GM18858 (cell line): ENCODE results near the gene GLIPR1.
"Not testable (repeated sequence)": the region's sequence is repeated elsewhere in the genome, so short reads cannot be mapped to it uniquely, and the experiment has no call there.

Experiments
- ATAC-seq: cut with Tn5 transposase; IDR thresholded peaks from one replicate; pipeline ENCODE4 v1.9.1; 2021; ENCODE audit not compliant: unreplicated experiment

GLIPR1 gene

DNA sequence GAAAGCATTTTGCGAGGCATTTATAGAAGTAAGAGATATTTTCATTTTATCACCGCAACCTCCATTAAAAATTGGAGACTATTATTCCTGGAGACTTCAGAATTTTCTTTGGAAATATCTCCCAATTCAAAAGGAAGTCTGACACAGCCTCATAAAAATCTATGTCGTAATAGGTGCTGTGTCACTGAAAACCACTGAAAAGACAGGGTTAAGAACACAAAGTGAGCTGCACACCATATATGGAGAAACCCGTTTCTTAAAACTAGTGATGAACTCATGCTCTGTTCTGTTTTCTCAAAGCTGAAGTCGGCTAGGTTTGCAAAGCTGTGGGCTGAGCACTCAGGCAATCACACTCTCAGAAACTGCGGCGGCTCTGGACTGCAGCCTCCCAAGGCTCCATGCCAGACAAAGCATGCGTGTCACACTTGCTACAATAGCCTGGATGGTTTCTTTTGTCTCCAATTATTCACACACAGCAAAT, at the start of gene GLIPR1:
Gene GLIPR1, plus strand, starts transcription at position 287 of the 481 bp plus-strand sequence. Its CDS starts 126 bp downstream, at position 413.
- ATAC-seq: peak; percentile 83

DNA sequence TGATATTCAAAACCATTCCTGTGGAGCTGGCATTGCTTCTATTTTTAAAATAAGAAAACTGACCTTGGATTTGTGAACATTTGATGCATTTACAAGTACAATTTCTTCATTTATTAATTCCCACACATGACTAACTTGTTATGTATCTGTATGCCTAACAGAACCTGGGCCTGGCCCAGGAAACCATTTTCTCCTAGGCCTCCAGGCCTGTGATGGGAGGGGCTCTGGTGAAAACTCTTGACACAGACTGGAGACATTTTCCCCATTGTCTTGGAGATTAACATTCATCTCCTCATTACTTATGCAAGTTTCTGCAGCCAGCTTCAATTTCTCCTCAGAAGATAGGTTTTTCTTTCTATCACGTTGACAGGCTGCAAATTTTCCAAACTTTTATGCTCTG, 47.6 kb upstream of the GLIPR1 start:
- no peak for ATAC-seq

DNA sequence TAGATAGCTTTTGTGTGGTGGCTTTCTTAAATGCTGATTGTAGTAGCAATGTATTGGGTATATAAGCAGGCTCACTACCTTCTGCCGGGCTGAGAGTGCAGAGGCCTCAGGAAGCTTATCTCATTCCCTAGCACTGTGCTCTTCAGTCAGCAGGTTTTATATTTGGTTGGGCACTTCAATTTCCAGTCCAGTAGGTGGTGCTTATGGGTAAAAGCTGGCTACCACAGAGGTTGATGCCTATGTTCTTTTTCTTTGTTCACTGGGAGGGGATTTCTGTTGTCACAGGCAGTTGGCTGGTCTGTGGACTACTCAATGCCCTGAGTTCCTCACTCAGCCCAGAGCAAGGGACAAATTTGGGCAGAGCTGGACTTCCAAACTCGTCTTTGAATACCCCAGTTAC, 43.0 kb upstream of the GLIPR1 start:
- peak; percentile 58 for ATAC-seq

DNA sequence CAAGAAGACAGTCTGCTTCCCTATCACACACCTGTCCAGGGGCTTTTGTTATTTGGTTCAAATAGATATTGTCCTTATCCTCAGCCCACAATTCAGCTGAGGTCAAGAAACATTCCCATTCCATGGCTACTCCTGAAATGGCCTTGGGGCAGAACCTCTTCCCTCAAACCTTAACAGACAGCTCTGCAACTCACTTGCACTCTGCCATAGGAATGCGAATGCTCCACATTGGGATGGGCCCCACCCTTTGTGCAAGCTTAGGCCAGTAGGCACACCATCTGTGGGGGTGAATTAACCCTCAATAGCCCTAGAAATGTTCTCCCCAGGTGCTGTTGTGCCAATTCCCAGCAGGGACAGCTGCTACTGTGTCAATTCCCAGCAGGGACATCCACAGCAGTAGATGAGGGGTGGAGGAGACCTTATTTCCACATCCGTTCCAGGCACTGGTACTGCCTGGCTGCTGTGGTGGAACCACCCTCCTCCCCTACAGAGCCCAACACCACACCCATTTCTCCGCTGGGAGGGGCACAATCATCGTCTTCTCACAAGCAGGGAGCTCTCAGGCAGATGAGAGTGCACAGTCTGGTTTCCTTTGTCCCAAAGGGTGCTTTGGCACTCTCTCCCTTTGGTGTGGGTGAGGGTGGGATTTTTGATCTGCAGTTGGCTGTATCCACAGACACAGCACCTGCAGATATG, 42.3 kb upstream of the GLIPR1 start:
- ATAC-seq: no peak

DNA sequence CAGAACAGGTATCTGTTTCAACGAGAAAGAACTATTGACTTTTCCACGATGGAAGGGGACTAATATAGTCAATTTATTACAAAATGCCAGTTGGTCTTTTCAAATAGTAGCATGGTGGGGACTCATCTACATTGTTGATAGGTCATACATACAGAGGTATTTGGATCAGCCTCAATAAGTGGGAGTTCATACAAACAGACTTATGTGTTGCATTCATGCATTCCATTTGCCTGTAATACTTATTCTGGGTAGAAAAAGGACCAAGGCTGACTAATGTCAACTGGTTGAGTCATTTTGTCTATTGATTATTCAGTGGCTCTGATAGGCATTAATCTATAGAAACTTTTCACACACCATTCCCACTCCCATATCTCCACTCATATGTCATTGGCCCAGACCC, 41.5 kb upstream of the GLIPR1 start:
- ATAC-seq: no peak

DNA sequence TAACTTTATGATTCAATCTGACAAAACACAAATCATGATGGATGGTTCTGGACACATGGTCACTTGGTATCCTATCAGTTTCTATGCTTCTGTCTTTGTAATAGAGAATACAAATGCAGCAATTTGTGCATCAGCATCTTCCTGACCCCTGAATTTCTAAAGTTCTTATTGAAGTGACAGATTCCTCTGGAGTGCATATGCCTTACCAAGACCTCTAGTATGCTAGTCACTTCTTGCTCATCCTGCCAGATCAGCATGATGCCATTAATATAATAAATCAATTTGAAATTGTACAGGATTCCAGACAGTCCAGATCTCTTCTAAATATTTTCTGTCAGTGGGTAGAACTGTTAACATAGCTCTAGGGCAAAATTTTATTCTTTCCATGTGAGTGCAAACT, 40.6 kb upstream of the GLIPR1 start:
- ATAC-seq: no peak

DNA sequence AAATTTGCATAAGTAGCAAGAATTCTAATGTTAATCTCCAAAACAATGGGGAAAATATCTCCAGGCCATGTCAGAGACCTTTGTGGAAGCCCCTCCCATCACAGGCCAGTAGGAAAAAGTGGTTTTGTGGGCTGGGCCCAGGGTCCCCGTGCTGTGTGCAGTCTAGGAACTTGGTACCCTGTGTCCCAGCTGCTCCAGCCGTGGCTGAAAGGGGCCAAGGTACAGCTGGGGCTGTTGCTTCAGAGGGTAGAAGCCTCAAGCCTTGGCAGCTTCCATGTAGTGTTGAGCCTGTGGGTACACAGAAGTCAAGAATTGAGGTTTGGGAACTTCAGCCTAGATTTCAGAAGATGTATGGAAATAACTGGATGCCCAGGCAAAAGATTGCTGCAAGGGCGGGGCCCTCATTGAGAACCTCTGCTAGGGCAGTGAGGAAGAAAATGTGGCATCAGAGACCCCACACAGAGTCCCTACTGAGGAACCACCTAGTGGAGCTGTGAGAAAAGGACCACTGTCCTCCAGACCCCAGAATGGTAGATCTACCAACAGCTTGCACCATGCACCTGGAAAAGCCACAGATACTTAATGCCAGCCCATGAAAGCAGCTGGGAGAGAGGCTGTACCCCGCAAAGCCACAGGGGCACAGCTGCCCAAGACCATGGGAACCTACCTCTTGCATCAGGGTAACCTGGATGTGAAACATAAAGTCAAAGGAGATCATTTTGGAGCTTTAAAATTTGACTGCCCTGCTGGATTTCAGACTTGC, 38.7 kb upstream of the GLIPR1 start:
- ATAC-seq: not testable (repeated sequence)

DNA sequence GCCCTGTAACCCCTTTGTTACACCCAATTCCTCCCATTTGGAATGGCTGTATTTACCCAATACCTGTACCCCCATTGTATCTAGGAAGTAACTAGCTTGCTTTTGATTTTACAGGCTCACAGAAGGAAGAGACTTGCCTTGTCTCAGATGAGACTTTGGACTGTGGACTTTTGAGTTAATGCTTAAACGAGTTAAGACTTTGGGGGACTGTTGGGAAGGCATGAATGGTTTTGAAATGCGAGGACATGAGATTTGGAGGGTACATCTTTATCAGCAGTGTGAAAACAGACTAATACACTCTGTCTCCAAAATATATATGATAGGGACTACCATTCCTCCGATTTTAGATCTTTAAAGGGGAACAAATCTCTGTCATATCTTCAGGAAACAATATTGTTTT, 38.1 kb upstream of the GLIPR1 start:
- ATAC-seq: not testable (repeated sequence)

DNA sequence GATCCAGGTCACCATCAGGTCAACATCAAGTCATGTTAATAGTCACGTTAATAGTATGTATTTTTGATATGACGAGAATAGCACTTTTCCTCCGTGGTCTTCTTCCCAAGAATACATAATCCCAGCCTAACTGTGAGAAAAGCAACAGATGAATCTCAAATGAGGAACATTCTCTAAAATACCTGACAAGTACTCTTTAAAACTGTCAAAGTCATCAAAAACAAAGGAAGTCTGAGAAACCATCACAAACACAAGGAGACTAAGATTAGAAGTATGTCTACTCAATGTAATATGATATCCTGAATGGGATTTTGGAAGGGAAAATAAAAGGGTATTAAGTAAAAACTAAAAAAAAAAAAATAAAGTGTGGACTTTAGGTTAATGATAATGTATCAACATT, 36.8 kb upstream of the GLIPR1 start:
- ATAC-seq: no peak

DNA sequence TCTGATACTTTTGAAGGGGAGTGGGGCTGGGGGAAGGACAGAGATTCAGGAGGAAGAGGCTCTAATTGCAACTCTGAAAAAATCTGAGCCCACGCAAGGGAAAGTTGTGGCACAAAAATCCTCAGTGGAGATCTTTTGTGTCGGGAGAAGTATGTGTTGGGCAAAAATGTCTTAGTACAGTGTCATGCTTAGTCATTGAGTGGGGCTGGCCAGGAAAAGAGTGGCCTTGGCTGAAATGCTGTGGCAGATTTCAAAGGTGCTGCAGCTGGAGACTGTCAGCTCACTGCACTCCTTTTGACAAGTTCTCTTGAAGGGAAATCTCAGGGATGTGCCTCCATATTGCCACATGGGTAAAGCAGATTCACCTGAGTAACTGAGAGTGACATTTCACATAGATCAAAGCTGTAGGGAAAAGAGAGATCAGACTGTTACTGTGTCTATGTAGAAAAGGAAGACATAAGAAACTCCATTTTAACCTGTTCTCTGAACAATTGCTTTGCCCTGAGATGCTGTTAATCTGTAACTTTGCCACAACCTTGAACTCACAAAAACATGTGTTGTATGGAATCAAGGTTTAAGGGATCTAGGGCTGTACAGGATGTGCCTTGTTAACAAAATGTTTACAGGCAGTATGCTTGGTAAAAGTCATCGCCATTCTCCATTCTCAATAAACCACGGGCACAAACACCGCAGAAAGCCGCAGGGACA, 36.0 kb upstream of the GLIPR1 start:
- no peak for ATAC-seq

DNA sequence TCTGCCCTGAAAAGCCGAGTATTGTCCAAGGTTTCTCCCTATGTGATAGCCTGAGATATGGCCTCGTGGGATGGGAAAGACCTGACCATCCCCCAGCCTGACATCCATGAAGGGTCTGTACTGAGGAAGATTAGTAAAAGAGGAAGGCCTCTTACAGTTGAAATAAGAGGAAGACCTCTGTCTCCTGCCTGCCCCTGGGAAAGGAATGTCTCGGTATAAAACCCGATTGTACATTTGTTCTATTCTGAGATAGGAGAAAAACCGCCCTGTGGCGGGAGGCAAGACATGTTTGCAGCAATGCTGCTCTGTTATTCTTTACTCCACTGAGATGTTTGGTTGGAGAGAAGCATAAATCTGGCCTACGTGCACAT, 35.4 kb upstream of the GLIPR1 start:
- ATAC-seq: not testable (repeated sequence)

DNA sequence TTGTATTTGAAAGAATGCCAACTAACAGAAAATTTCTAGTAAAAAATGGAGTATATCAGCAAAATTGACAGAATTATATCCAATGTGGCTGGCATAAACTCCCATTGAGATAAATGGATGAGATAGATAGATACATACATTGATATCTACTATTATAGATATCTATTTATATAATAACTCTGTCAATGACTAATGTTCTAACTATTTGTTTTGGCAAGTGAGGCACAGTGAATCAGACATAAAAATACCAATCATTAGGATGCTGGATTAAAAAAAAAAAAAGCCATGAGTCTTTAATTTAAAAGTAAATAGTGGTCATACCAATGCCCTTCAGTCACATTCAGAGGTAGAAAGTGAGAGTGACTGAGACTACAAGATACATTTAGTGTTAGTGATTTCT, 33.7 kb upstream of the GLIPR1 start:
- ATAC-seq: no peak

DNA sequence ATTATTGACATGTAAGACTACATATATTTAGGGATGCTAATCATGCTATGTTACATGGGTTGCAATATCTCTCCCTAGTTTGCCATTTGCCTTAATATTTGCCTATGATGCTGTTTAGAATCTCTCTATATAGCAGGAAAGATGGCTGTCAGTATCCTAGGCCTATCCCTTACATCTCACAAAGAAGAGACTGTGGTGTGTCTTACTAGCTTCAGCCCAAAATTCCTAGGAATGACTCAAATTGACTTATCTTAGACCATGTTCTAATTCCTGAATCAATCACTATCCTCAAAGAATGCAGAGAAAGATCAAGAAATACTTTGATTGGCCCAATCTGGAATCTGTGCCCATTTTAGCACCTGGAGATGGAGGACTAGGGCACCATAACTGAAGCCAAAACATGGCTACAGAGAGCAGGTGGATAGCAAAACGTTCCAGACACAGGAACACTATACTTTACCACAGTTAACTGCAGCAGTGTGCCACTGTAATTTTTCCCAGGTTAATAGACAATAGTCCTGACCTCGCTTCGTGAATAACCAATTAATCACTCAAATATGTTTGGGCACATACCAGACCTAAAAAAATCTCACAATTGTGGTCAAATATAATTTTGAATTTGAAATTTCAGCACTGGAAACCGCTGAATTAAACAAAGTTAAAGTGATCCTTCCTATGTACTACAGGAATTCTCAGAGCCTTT, 32.7 kb upstream of the GLIPR1 start:
- no peak for ATAC-seq

DNA sequence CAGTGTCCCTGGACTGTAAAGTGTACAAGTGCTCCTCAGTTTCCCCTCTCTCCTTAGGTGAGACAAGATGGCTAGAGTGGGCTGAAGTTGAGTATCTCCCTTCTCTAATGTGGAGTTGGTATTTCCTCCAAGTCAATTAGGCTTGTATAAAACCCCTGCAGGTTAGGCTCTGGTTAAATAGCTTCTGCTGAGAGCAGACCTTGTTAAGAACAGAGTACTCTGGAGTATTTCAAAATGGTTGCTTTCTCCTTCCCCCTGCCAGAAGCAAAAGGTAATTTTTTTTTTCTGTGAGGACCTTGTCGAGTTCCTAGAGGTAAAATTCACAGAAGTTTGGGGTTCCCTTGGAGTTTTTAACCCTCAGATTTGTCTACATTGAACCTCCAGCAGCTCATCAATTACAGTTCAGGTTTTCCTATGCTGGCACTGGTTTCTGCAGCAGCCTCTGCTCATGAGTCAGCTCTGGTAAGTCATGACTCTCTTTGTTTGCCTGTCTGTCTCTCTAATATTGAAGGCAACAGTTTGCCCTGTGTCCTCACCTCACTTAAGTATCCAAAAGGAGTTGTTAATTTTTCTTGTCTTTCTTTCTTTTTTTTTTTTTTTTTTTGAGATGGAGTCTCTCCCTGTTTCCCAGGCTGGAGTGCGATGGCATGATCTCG, 27.8 kb upstream of the GLIPR1 start:
- ATAC-seq: no peak

DNA sequence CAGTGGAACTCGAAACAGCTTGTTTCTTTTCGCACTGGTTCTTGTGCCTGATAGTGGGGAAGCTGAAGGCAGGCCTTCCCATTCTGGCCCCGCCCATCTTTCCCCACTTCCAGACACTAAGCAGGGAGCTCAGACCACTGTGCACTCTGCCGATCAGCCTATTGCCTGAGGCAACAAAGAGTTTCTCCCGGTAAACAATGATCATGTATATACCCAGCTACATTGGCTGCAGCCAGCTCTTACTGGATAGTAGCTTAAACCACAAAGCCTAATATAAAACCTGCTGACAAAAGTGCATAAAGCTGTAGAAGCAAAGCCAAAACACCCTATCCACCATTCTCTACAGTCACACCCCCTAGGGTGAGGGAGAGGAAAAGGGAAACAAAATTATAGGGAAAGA, 24.7 kb upstream of the GLIPR1 start:
- no peak for ATAC-seq

DNA sequence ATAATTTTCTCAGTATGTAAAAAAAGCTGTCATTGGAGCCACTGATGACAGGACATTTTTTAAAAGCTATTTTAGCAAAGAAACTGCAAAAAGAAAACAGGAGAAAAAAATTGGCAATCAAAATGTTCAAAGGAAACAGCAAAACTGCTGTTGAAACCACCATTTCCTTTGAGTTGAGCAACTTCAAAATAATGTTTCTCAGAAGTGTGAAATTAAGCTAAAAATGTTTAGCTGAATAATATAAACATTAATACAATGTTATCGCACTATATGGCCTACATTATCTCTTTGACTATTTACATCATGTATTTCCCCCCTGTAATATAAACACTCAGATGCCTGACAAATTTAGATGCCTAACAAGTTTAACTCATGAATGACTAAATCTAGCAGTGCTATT, 23.4 kb upstream of the GLIPR1 start:
- ATAC-seq: no peak

DNA sequence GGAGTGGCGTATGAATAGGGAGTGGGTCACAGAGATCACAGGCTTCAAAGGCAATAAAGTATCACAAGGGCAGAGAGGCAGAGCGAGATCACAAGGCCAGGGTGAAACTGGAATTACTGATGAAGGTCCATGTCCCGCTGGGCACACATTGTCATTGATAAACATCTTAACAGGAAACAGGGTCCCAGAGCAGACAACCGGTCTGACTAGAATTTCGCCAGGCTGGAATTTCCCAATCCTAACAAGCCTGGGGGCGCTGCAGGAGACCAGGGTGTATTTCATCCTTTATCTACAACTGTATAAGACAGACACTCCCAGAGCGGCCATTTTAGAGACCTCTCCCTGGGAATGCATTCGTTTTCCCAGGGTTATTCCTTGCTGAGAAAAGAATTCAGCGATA, 22.7 kb upstream of the GLIPR1 start:
- not testable (repeated sequence) for ATAC-seq

DNA sequence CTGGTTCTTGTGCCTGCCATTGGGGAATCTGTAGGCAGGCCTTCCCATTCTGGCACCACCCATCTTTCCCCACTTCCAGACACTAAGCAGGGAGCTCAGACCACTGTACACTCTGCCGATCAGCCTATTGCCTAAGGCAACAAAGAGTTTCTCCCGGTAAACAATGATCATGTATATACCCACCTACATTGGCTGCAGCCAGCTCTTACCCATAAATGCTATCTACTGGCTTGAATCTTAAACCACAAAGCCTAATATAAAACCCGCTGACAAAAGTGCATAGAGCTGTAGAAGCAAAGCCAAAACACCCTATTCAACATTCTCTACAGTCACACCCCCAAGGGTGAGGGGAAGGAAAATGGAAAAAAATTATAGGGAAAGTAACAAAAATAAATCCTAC, 20.8 kb upstream of the GLIPR1 start:
- no peak for ATAC-seq

DNA sequence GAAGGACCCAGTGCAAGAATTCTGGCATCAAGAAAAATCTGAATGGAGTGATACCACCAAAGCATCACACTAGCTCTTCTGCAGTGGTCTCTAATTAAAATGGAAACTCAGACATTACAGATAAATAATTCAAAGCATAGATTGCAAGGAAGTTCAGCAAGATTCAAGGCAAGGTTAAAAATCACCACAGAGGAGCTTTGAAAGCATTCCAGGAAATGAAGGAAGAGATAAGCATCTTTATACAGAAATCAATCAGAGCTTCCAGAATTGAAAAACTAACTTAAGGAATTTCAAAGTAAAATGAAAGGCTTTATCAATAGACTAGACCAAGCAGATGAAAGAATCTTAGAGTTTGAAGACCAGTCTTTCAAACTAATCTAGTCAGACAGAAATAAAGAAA, 20.4 kb upstream of the GLIPR1 start:
- no peak for ATAC-seq
